GM10266 (cell line): ENCODE results near the gene LRGUK.

Experiments used
- DNase-seq: peaks from one replicate; pipeline ENCODE4 v3.0.0; 2012; ENCODE audit errors: extremely low spot score
- CTCF ChIP-seq: IDR thresholded peaks from 2 replicates; pipeline ENCODE4 v1.5.1; 2012; ENCODE audit warnings: mild to moderate bottlenecking, low read depth; ENCODE audit not compliant: control insufficient read depth, insufficient read depth; ENCODE audit errors: missing control alignments

The LRGUK gene

GRCh38 chr7:134234216-134234615 lies 107.1 kb downstream of the LRGUK start:
- no peak for TF ChIP-seq CTCF
- DNase-seq, result no peak

GRCh38 chr7:134245253-134245652 lies 118.1 kb downstream of the LRGUK start:
- no peak for DNase-seq
- TF ChIP-seq CTCF, result no peak

- no peak for TF ChIP-seq CTCF
Measured at GRCh38 chr7:134246347-134246746, 119.2 kb downstream of the LRGUK start.

GRCh38 chr7:134246761-134247160 lies 119.6 kb downstream of the LRGUK start:
- DNase-seq, result no peak
- TF ChIP-seq CTCF, result no peak

More at GRCh38 chr7:134246347-134246746, 119.2 kb downstream of the LRGUK start:
- DNase-seq, result no peak

GRCh38 chr7:134248196-134248595 lies 121.1 kb downstream of the LRGUK start:
- no peak for TF ChIP-seq CTCF
- no peak for DNase-seq

GRCh38 chr7:134254311-134254710 lies 127.2 kb downstream of the LRGUK start:
- DNase-seq, result no peak
- no peak for TF ChIP-seq CTCF

- no peak for TF ChIP-seq CTCF
- no peak for DNase-seq
Measured at GRCh38 chr7:134255814-134256213, 128.7 kb downstream of the LRGUK start.
